Fibroblast of villous mesenchyme (primary cell): Measurements from ENCODE around the gene PXDN. TPM values are rescaled to one million over a fixed set of nuclear protein-coding genes. Genes with fewer than 3 reads are reported as not detected.

Experiments
- DNase-seq: peaks from one replicate; pipeline ENCODE4 v3.0.0-alpha.2; 2010; ENCODE audit warnings: low read depth
- H3K4me3 ChIP-seq: 2 replicates; pipeline ENCODE4 v1.5.1; 2011; ENCODE audit warnings: low read depth, mild to moderate bottlenecking, low read length
- total RNA-seq: library from RNA; depleted of rRNA; stranded (reverse); fragments of >200 nt; gene quantifications from 2 replicates; pipeline ENCODE4 v1.2.3, GENCODE V29; 2012
- TF ChIP-seq, protein P1 (sequence below): IDR thresholded peaks from 2 replicates; pipeline ENCODE4 v1.5.1; 2012; ENCODE audit warnings: low read depth, mild to moderate bottlenecking, low read length; ENCODE audit not compliant: insufficient read depth

The PXDN gene
- total RNA-seq, 1 donor, result 296 TPM

DNA sequence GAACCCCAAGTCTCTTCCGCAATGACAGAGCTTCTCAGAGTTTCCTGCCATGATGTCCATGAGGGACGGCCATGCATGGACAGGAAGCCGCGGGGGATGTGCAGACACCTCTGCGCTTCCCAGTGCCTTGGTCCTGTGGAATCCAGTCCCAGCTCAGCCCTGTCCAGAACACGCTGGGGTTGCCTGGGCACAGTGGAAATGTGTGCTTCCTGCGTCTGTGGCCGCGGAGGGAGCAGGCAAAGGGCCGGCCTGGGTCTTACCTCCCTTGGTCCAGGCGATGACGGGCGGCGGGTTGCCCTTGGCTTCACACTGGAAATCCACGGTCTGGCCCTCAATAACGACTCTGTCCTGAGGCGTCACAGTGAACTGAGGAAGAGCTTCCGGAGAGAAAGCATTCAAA lies 79.6 kb downstream of the PXDN start:
- H3K4me3 ChIP-seq, result no peak overlapping the region
- DNase-seq, result no peak
- TF ChIP-seq, protein P1, sequence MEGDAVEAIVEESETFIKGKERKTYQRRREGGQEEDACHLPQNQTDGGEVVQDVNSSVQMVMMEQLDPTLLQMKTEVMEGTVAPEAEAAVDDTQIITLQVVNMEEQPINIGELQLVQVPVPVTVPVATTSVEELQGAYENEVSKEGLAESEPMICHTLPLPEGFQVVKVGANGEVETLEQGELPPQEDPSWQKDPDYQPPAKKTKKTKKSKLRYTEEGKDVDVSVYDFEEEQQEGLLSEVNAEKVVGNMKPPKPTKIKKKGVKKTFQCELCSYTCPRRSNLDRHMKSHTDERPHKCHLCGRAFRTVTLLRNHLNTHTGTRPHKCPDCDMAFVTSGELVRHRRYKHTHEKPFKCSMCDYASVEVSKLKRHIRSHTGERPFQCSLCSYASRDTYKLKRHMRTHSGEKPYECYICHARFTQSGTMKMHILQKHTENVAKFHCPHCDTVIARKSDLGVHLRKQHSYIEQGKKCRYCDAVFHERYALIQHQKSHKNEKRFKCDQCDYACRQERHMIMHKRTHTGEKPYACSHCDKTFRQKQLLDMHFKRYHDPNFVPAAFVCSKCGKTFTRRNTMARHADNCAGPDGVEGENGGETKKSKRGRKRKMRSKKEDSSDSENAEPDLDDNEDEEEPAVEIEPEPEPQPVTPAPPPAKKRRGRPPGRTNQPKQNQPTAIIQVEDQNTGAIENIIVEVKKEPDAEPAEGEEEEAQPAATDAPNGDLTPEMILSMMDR, result no peak

DNA sequence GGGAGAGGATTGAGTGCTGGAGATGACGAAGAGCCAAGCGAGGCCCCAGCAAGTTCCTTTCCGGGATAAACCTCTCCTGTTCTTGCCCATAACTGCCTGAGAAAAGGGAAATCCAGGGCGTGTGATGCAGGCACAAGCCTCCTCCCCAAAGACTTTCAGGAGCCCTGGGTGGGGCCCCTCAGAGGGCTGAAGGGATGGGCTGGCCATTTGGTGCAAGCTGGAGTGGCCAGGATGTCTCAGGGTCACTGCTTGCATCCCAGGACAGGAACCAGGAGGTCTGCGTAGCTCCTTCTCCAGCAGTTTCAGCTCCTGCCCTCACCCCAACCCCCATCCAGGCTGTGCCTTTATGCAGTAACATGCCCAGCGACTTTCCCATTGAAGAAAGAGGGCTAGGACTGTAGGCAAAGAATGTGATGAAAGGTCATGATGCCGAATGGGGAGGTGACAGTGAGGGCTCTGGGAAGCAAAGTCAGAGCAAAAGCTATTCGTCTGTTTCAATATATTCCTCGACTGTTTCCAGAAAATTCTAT lies 80.2 kb downstream of the PXDN start:
- TF ChIP-seq, protein P1, result no peak
- no peak overlapping the region for H3K4me3 ChIP-seq
- no peak for DNase-seq

DNA sequence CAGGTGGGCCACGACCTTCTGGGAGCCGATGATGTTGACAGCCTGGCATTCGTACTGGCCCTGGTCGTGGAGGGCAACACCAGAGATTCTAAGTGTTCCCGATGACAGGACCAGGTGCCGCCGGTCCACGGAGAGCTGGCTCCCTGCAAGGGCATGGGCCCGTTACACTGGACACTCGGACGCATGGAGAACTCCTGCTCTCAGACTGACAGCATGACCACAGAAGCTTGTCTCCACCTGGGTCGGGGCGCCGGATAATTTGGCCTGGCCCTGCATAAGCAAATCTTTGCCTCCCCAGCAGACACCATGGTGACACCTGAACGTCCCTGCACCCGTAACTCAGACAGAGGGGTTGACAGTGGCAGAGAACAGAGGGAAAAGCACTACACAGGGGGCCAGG lies 80.7 kb downstream of the PXDN start:
- TF ChIP-seq, protein P1, result no peak
- no peak for DNase-seq
- no peak overlapping the region for H3K4me3 ChIP-seq

DNA sequence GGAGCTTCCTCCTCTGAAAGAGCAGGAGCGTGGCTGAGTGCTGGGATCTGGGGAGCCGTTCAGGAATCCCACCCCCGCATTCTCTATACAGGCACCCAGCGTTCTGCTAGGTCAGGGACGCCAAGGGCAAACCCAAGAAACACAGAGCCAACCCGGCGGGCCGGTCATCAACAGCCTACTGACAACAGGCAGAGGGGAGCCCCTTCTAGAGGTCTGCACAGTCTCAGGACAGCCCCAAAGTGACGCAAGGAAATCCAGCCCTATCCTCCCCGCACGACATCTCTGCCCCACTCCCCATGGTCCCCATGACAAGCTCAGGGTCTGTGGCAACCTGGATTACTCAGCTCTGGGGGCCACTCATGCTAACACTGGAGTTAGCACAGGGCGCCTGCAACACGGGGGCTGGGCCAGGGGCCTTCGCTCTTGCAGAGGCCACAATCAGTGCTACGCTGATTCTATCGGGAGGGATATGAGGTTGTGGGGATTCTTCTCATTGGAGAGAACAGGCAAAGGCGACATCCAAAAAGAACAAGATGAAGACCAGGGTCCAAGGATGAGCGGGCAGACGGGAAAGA lies 81.6 kb downstream of the PXDN start:
- TF ChIP-seq, protein P1, result no peak
- no peak for DNase-seq
- H3K4me3 ChIP-seq, result no peak overlapping the region

DNA sequence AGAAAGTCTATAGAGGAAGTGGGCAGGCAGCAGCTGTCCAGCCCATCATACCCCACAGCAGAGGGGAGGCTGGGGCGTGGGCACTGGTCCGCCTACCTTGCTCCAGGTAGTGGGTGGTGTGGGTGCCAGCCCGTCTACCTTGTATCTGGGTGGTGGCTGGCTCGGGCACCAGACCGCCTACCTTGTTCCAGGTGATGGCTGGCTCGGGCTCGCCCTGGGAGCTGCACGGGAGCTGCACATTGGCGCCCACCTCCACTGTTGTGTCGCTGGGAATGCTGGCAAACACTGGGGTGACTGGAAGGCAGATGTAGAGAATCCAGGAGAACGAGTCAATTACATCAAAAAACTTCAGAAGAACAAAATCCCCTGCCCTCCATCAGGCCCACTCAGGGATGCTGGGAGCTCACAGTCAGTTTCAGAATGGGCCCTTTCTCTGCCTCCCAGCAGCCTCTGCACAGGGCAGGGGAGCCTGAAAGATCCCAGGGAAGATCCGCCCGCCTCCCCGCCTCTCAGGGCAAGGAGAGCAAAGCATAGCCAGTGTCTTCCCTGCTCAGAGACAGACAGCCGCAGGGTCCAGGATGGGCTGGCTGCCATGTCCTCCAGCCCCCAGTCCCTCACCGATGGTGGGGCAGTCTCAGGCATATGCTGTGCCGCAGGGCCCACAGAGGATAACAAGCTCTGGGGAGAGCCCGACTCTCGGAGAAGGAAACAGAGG lies 82.3 kb downstream of the PXDN start:
- H3K4me3 ChIP-seq, result no peak overlapping the region
- no peak for DNase-seq
- TF ChIP-seq, protein P1, result no peak

DNA sequence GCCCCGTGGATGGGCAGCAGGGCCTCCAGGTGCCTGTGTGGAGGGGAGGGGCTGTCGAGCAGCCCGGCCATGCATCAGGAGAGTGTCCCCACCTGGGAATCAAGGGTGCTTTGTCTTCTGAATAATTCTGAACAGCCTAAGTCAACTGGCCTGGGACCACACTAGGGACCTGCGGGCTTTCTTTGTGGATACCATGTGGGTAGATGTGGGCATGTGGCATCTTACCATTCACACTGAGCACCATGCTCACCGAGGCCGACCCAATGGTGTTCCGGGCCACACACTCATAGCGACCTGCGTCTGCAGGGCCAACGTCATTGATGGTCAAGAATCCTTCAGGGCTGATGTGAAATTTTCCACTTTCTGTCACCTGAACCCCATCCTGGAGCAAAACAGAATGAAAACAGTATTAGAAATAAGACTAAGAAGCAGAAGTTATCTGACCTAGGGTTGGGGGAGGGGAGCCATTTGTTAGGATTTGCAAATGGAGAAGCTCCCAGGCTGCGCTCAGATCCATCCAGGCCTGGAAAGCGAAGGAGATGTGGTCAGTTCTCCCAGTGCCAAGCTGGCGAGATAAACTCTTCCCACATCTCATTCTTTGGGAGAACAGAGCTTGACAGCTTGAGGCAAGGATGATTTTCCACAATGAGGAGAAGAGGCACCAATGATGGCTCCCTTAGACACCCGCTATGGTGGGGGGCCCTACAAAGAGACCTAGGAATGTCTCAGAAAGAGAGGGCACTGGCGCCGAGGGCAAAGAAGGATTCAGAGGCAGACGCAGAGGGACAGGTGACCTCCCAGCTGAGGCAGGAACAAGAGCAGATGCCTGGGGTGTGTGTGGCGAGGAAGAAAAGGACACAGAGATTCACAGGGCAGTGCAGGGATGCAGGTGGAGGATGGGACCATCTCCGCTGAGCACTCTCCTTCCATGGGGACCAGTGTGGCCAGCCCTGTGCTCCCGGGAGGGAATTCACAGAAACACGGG lies 83.4 kb downstream of the PXDN start:
- DNase-seq, result no peak
- TF ChIP-seq, protein P1, result no peak

More for the DNA sequence above, 83.4 kb downstream of the PXDN start:
- no peak overlapping the region for H3K4me3 ChIP-seq
